OCI-LY3 (cell line): ENCODE data around the gene ANKRD30A.
"Not testable (repeated sequence)": the region's sequence is repeated elsewhere in the genome, so short reads cannot be mapped to it uniquely, and the experiment has no call there.

ENCODE experiments used
- CTCF ChIP-seq: fragments of 200-600, 300-600 bp; sonication (generic); IDR thresholded peaks from 2 replicates; pipeline ENCODE4 v1.5.1; 2014; ENCODE audit warnings: antibody characterized with exemption, low read length, low read depth
- EZH2phosphoT487 ChIP-seq: fragments of 200-600 bp; shearing (Covaris generic); IDR thresholded peaks from 2 replicates; pipeline ENCODE4 v1.6.1; 2018; ENCODE audit warnings: antibody characterized with exemption, mixed run types, low read depth

DNA sequence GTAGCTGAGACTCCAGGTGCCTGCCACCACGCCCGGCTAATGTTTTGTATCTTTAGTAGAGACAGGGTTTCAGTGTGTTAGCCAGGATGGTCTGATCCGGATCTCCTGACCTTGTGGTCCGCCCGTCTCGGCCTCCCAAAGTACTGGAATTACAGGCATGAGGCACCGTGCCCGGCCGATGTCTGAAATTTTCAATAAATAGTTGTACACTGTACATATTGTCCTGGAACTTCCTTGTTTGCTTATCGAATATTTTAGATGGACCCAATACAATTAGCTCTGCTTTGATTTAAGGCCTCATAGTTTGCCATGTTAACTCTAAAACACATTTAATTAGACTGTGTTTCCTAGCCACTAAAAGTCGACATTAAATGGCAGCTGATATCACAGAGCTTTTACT lies 57.3 kb downstream of the ANKRD30A start:
- TF ChIP-seq CTCF, EZH2phosphoT487: not testable (repeated sequence)
